Spinal cord (tissue), 10 donors: Measurements from ENCODE around the gene SFMBT1. TPM values are rescaled to one million over a fixed set of nuclear protein-coding genes. Genes with fewer than 3 reads are reported as not detected.
"Not testable (repeated sequence)": the region's sequence is repeated elsewhere in the genome, so short reads cannot be mapped to it uniquely, and the experiment has no call there.

ENCODE experiments used
- DNase-seq, 6 donors: peaks; one replicate each; pipeline versions ENCODE4 v3.0.0 to v3.0.0-alpha.2; 2013 to 2015; ENCODE audit warnings: low spot score in 6 of 6, low read depth in 4 of 6
- H3K27ac ChIP-seq: one replicate; pipeline ENCODE4 v1.5.1; 2013; ENCODE audit warnings: low read depth, low read length, control low read depth
- H3K27me3 ChIP-seq: one replicate; pipeline ENCODE4 v1.6.1; 2013; ENCODE audit warnings: low read length; ENCODE audit not compliant: control insufficient read depth, insufficient read depth
- H3K36me3 ChIP-seq: one replicate; pipeline ENCODE4 v1.6.1; 2013; ENCODE audit warnings: low read length; ENCODE audit not compliant: control insufficient read depth, insufficient read depth
- H3K4me1 ChIP-seq: one replicate; pipeline ENCODE4 v1.6.1; 2013; ENCODE audit warnings: low read length; ENCODE audit not compliant: control insufficient read depth, insufficient read depth
- H3K4me3 ChIP-seq: one replicate; pipeline ENCODE4 v1.5.1; 2013; ENCODE audit warnings: low read depth, low read length, control low read depth
- H3K9me3 ChIP-seq: one replicate; pipeline ENCODE4 v1.6.1; 2013; ENCODE audit warnings: low read length; ENCODE audit not compliant: control insufficient read depth, insufficient read depth
- WGBS: methylation state at CpG from one replicate; pipeline ENCODE4 v1.1.5; 2013; ENCODE audit warnings: missing lambda C conversion rate; ENCODE audit not compliant: insufficient coverage; 5-methylcytosine and 5-hydroxymethylcytosine counted together
- polyA plus RNA-seq, 2 donors: library from polyadenylated mRNA; unstranded; fragments of 120-200 nt; gene quantifications; one replicate each; pipeline ENCODE4 v1.2.1, GENCODE V29; 2013; ENCODE audit not compliant: insufficient read length in 2 of 2
- total RNA-seq, 2 donors: library from RNA; depleted of rRNA in 1 of 2; stranded (reverse); fragments of 120-200 nt in 1 of 2; fragments of >200 nt in 1 of 2; gene quantifications; one replicate each; pipeline versions ENCODE4 v1.2.3 to v1.2.4, GENCODE V29; 2013 to 2014
- donor health status: healthy.

The SFMBT1 gene
- total and polyA plus RNA-seq, 4 donors: 10.0 to 16.9 (median 12.9) TPM

DNA sequence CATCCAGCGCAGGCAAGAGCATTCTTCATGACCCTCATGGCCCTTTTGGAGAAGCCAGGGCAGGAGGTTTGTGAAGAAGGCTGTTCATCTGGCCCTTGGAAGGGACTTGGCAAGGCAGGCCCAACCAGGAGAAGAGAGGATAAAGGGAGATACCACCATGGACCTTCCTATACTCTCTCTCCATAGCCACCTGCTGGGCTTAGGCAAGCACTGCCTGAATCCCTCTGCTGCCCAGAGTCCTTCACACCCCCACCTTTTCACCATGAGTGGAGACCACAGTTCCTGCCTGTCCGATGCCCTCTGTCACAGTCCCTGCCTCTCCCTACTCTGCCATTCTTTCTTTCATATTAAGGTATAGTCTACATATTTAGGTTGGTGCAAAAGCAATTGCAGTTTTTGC lies 10.6 kb upstream of the SFMBT1 start:
- Histone ChIP-seq H3K27ac (no peak overlapping the region), H3K4me3 (no peak overlapping the region), H3K36me3 (no peaks in the 10 kb centered on the region), H3K27me3 (no peaks in the 10 kb centered on the region), H3K4me1 (no peaks in the 10 kb centered on the region), H3K9me3 (no peaks in the 10 kb centered on the region)
- DNase-seq: no peak
- no CpG with 5 or more reads among the region's 2 CpGs for WGBS

DNA sequence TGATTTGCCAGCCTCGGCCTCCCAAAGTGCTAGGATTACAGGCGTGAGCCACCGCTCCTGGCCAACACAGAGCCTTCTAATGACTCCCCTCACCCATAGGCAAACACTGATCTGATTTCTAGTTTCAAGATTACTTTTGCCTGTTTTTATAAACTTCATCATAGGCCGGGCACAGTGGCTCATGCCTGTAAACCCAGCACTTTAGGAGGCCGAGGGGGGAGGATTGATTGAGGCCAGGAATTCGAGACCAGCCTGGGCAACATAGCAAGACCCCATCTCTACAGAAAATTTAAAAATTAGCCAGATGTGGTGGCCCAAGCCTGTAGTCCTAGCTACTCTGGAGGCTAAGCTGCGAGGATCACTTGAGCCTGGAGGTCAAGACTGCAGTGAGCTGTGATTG lies 8.4 kb upstream of the SFMBT1 start:
- H3K36me3 ChIP-seq, H3K27me3 ChIP-seq, H3K4me1 ChIP-seq, H3K9me3 ChIP-seq, H3K27ac ChIP-seq, DNase-seq, H3K4me3 ChIP-seq: not testable (repeated sequence)
- 87% methylated on average over 3 of the region's 7 CpGs for WGBS

DNA sequence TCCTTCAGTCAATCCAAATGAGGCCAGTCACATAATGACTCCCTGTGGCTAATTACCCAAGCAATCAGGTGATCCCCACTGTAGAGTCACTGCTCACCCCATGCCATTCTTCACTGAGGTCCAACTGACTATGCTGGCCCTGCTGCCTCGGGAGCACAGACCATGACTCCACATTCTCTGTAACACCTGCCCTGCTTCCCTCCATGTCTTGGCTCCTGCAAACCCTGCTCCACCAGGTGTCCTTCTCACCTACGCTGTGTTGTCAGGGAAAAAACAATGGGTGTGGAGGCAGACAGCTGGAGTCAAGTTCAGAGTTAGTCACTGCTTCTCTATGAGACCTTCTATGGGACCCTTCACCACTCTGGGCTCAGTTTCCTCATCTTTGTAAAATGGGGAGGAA lies 6.1 kb upstream of the SFMBT1 start:
- WGBS: 60% methylated on average over 1 of the region's 2 CpGs
- Histone ChIP-seq H3K9me3 (no peaks in the 10 kb centered on the region), H3K4me3 (no peak overlapping the region), H3K36me3 (no peaks in the 10 kb centered on the region), H3K4me1 (peaks cover under 1% of the 10 kb centered on the region), H3K27ac (no peak overlapping the region), H3K27me3 (no peaks in the 10 kb centered on the region)
- DNase-seq: no peak

DNA sequence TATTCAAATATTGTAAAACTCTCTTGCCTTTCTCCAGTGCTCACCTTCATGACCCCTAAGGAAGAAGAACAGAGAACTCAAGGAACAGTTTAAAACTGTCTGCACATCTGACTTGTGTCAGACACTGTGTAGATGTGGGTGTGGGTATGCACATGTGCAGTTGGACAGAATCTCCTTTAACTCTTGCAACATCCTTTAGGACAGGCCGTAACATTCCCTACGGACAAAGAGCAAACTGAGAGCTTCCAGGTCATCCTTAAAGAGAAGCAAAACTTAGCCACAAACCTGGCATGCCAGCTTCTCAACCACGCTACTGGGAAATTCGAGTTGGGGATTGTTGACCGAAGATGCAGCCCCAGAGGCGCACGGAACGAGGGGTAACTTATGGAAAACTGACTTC lies 4.1 kb upstream of the SFMBT1 start:
- Histone ChIP-seq H3K4me1 (peaks cover 8% of the 10 kb centered on the region), H3K9me3 (no peaks in the 10 kb centered on the region), H3K27ac (no peak overlapping the region), H3K4me3 (no peak overlapping the region), H3K27me3 (no peaks in the 10 kb centered on the region), H3K36me3 (no peaks in the 10 kb centered on the region)
- no peak for DNase-seq
- 87% methylated on average over 8 of the region's 8 CpGs for WGBS

DNA sequence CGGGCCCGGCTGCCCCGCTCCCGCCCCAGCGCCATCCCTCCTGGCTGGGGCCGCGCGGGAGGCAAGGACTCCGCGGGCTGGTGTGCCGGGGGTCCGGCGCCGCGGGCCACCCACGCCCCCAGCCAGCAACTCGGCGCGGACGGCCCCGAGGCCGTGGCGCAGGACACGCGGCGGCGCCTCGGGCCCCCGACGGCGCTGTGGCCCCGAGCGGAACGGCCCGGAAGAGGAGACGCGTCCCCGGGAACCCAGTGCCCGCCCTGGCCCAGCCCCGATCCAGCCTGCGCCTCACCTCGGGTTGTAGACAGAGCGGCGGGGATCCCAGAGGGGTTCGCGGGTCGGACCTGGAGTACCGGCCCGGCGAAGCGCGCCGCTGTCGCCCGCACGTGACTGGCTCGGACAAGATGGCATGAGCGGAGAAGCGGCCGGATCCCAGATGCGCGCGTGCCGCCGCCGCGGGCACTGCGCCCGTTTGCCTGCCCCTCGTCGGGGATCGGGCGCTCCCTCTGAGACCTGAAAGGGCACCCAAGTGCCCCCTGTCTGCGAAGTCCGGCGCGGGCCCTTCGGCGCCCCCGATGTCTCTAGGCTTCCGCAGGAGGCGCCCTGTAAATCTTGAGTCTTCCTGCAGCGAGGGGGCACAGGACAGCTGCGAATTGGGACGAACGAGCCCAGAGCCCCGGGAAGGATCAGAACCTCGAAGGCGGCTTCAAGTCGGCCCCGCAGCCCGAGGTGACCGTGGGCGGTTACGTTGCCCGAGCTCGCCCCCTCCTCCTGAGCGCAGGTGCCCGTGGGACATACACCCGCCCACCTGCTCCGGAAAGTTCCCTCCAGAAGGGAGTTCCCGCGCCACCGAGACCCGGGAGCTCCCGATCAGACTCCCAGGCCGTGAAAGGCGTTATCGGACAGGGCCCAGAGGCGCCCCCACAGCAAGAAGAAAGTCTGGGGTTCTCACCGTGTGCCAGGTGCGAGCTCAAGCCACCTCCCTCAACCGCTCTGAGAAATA lies 598 bp upstream of the SFMBT1 start:
- DNase-seq: peak in 4 of 6 donors; percentile 9 to 62 (median 36)
- H3K4me1 ChIP-seq: peaks cover 8% of the 10 kb centered on the region
- 1% methylated on average over 109 of the region's 113 CpGs for WGBS
- no peaks in the 10 kb centered on the region for H3K36me3 ChIP-seq
- H3K9me3 ChIP-seq: no peaks in the 10 kb centered on the region
- H3K27me3 ChIP-seq: no peaks in the 10 kb centered on the region
- H3K4me3 ChIP-seq: peak overlapping the region; percentile 36
- H3K27ac ChIP-seq: no peak overlapping the region

DNA sequence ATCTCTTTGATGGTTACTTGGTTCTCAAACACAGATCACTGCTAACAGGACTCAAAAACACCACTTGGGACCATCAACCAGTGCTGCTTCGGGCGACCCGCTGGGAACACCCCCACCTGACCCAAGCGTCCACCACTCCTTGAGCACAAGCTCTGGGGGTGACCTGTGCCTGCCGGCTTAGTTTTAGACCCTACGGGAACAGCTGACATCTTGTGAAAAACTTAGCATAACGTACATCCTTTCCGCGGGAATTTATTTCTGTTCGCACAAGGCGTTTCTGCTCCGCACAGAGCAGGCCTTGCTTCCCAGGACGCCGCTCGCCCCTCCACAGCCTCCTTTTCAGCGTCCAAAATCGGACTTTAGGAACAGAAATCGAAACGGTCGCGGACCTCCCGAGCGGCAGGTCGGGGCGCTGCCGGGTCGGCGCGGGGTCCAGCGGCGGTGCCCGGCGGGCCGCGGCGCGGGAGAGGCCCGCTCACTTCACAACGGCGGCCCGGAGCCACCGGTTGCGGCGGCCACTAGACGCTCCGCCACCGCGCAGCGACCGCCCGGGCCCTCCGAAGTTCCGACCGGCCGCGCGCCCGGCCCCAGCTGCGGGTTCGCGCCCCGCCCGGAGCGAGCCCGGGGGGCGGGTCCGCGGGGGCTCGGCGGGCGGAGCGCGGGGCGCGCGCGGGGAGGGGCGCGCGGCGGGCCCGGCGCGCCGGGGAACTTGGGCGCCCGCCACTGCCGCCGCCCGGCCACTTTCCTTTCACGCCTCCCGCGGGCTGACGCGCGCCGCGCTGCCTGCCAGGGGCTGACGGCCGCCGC lies 959 bp downstream of the SFMBT1 start:
- no peaks in the 10 kb centered on the region for H3K27me3 ChIP-seq
- DNase-seq: peak in 5 of 6 donors; percentile 43 to 80 (median 52)
- H3K4me1 ChIP-seq: peaks cover 8% of the 10 kb centered on the region
- H3K4me3 ChIP-seq: peak overlapping the region; percentile 68
- under 1% methylated on average over 101 of the region's 101 CpGs for WGBS
- H3K36me3 ChIP-seq: no peaks in the 10 kb centered on the region
- H3K9me3 ChIP-seq: no peaks in the 10 kb centered on the region
- peak overlapping the region; percentile 84 for H3K27ac ChIP-seq

DNA sequence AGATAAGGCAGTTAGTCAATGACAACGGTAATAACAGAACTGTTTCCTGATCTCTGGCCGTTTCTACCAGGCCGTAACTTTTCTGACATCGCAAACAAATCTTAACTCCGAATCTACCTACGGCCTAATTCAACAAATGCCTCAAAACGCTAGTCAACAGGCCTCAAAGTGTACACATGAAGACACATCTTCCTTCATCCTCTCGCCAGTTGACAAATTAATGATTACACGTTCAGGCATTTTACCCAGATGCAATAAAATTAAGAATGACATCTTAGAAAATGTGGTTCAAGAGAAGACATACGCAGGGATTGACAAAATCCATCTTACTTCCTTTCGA lies 1.5 kb downstream of the SFMBT1 start:
- peak overlapping the region; percentile 84 for H3K27ac ChIP-seq
- peak overlapping the region; percentile 68 for H3K4me3 ChIP-seq
- DNase-seq: peak in 1 of 6 donors; percentile 12
- H3K36me3 ChIP-seq: no peaks in the 10 kb centered on the region
- no peaks in the 10 kb centered on the region for H3K27me3 ChIP-seq
- peaks cover 8% of the 10 kb centered on the region for H3K4me1 ChIP-seq
- no peaks in the 10 kb centered on the region for H3K9me3 ChIP-seq
- WGBS: 32% methylated on average over 8 of the region's 11 CpGs

DNA sequence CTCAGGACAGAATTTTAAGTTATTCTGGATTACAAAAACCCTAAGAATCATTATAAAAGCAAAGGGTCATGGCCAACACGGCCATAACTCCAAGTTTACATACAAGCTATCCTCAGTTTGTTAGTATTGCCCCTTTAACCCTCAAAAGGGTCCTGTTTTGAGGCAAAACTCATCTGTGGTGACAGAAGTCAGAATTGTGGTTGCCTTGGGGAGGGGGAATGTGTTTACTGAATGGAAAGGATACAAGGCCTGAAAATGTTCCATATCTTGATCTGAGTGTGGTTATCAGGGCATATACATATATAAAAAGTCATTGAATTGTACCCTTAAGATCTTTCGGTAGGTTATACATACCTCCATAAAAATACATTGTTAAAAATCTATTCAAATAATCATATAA lies 2.1 kb downstream of the SFMBT1 start:
- no peaks in the 10 kb centered on the region for H3K9me3 ChIP-seq
- no peaks in the 10 kb centered on the region for H3K36me3 ChIP-seq
- DNase-seq: no peak
- WGBS: no CpG with 5 or more reads among the region's 2 CpGs
- no peaks in the 10 kb centered on the region for H3K27me3 ChIP-seq
- no peak overlapping the region for H3K27ac ChIP-seq
- H3K4me1 ChIP-seq: peaks cover 8% of the 10 kb centered on the region
- no peak overlapping the region for H3K4me3 ChIP-seq

DNA sequence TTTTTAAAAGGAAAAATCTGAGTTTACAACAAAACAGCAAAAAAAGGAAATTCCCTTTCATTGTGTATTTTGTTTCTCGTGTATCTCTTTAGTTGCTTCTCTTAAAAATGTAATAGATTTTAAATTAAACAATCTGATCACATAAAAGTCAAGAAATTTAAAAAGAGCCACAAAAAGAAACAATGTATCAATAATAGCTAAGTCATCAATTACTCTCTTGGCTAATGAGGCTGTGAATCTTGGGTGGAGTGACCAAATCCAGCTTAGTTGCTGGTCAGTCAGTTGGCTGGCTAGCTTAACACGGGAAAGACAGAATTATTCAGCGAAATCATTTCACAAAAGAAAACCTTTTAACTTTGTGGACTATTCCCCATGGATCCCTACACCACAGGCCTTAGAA lies 3.2 kb downstream of the SFMBT1 start:
- no peaks in the 10 kb centered on the region for H3K27me3 ChIP-seq
- no peaks in the 10 kb centered on the region for H3K9me3 ChIP-seq
- peaks cover 8% of the 10 kb centered on the region for H3K4me1 ChIP-seq
- WGBS: 100% methylated on average over 1 of the region's 3 CpGs
- no peak overlapping the region for H3K27ac ChIP-seq
- no peaks in the 10 kb centered on the region for H3K36me3 ChIP-seq
- no peak overlapping the region for H3K4me3 ChIP-seq
- DNase-seq: no peak
